Osteocyte (in vitro differentiated cells): Measurements from ENCODE around the gene HES2. TPM values are rescaled to one million over a fixed set of nuclear protein-coding genes. Genes with fewer than 3 reads are reported as not detected.
A peak's percentile ranks its signal among the peaks of the same experiment; 100 is the strongest.

Source experiments
- DNase-seq: peaks from one replicate; pipeline ENCODE4 v3.0.0; 2021; ENCODE audit warnings: mixed read lengths; ENCODE audit not compliant: unreplicated experiment; ENCODE audit errors: extremely low spot score
- H3K27ac Mint-ChIP-seq: one replicate; pipeline ENCODE4 v1.8.0; 2021; ENCODE audit warnings: mild to moderate bottlenecking, mixed read lengths; ENCODE audit not compliant: unreplicated experiment
- H3K27me3 Mint-ChIP-seq: one replicate; pipeline ENCODE4 v1.8.0; 2021; ENCODE audit warnings: mixed read lengths; ENCODE audit not compliant: unreplicated experiment
- H3K36me3 Mint-ChIP-seq: one replicate; pipeline ENCODE4 v1.8.0; 2021; ENCODE audit warnings: mixed read lengths; ENCODE audit not compliant: unreplicated experiment
- H3K4me1 Mint-ChIP-seq: one replicate; pipeline ENCODE4 v1.8.0; 2021; ENCODE audit warnings: mixed read lengths; ENCODE audit not compliant: unreplicated experiment
- H3K4me3 Mint-ChIP-seq: one replicate; pipeline ENCODE4 v1.8.0; 2021; ENCODE audit warnings: mild to moderate bottlenecking, moderate library complexity, mixed read lengths; ENCODE audit not compliant: unreplicated experiment
- H3K9me3 Mint-ChIP-seq: one replicate; pipeline ENCODE4 v1.8.0; 2021; ENCODE audit warnings: mixed read lengths; ENCODE audit not compliant: unreplicated experiment
- CTCF ChIP-seq: fragments of 200-600 bp; sonication (generic); IDR thresholded peaks from 2 replicates; pipeline ENCODE4 v1.5.0; 2021; ENCODE audit warnings: antibody characterized with exemption, mild to moderate bottlenecking, moderate library complexity
- total RNA-seq: library from RNA; stranded (reverse); gene quantifications from 2 replicates; pipeline ENCODE4 v1.2.1, GENCODE V29; 2021

The HES2 gene
- total RNA-seq, 1 donor from 2014 or later: not detected

GRCh38 chr1:6385488-6386191, 34.1 kb downstream of the HES2 start:
- Mint-ChIP-seq H3K27ac (peak overlapping the region; percentile 87), H3K4me1 (peaks cover 25% of the 10 kb centered on the region), H3K27me3 (no peaks in the 10 kb centered on the region), H3K9me3 (no peaks in the 10 kb centered on the region), H3K36me3 (no peaks in the 10 kb centered on the region), H3K4me3 (no peak overlapping the region)
- TF ChIP-seq CTCF: no peak
- DNase-seq: no peak

GRCh38 chr1:6384962-6385361, 34.8 kb downstream of the HES2 start:
- peaks cover under 1% of the 10 kb centered on the region for H3K36me3 Mint-ChIP-seq
- no peak for DNase-seq
- no peak for TF ChIP-seq CTCF
- peak overlapping the region; percentile 87 for H3K27ac Mint-ChIP-seq
- H3K9me3 Mint-ChIP-seq: no peaks in the 10 kb centered on the region
- H3K27me3 Mint-ChIP-seq: no peaks in the 10 kb centered on the region
- peaks cover 25% of the 10 kb centered on the region for H3K4me1 Mint-ChIP-seq
- H3K4me3 Mint-ChIP-seq: no peak overlapping the region

DNA sequence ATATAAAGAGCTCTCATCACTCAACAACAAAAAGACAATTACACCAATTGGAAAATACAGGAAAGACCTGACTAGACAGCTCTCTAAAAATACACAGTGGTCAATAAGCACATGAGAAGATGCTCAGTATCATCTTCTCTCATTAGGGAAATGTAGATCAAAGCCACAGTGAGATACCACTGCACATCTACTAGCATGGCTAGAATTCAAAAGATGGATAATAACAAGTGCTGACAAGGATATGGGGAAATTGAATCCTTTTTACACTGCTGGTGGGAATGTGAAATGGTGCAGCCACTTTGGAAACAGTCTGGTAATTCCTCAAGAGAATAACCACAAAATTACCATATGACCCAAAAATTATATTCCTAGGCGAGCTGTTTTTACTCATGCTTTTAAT, 35.6 kb downstream of the HES2 start:
- no peak for DNase-seq
- no peak for TF ChIP-seq CTCF
- Mint-ChIP-seq H3K27me3 (no peaks in the 10 kb centered on the region), H3K9me3 (no peaks in the 10 kb centered on the region), H3K27ac (no peak overlapping the region), H3K36me3 (peaks cover 3% of the 10 kb centered on the region), H3K4me3 (no peak overlapping the region), H3K4me1 (peaks cover 25% of the 10 kb centered on the region)

DNA sequence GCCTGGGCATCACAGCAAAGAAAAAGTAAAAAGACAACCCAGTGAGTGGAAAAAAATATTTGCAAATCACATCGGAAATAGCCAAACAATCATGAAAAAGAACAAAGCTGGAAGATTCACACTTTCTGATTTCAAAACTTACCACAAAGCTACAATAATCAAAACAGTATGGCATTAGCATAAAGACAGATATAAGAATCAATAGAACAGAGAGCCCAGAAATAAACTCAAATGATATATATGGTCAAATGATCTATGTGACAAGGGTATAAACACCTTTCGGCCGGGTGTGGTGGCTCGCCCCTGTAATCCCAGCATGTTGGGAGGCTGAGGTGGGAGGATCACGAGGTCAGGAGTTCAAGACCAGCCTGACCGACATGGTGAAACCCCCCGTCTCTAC, 39.7 kb downstream of the HES2 start:
- Mint-ChIP-seq H3K4me3 (no peak overlapping the region), H3K4me1 (peaks cover 6% of the 10 kb centered on the region), H3K36me3 (peaks cover 3% of the 10 kb centered on the region), H3K27me3 (no peaks in the 10 kb centered on the region), H3K27ac (no peak overlapping the region), H3K9me3 (no peaks in the 10 kb centered on the region)
- no peak for TF ChIP-seq CTCF
- DNase-seq: no peak

- TF ChIP-seq CTCF: peak; percentile 20
- Mint-ChIP-seq H3K27me3 (no peaks in the 10 kb centered on the region), H3K36me3 (peaks cover 3% of the 10 kb centered on the region), H3K9me3 (no peaks in the 10 kb centered on the region), H3K4me3 (no peak overlapping the region), H3K27ac (no peak overlapping the region), H3K4me1 (no peaks in the 10 kb centered on the region)
- DNase-seq: no peak
Observed at GRCh38 chr1:6378096-6378746, 41.5 kb downstream of the HES2 start.
